NCI-H748 (cell line): ENCODE measurements around the gene TMEM204.

Source experiments
- DNase-seq: peaks from one replicate; lab custom pipeline; 2025; ENCODE audit not compliant: unreplicated experiment; lab: John Stamatoyannopoulos, UW

The TMEM204 gene

DNA sequence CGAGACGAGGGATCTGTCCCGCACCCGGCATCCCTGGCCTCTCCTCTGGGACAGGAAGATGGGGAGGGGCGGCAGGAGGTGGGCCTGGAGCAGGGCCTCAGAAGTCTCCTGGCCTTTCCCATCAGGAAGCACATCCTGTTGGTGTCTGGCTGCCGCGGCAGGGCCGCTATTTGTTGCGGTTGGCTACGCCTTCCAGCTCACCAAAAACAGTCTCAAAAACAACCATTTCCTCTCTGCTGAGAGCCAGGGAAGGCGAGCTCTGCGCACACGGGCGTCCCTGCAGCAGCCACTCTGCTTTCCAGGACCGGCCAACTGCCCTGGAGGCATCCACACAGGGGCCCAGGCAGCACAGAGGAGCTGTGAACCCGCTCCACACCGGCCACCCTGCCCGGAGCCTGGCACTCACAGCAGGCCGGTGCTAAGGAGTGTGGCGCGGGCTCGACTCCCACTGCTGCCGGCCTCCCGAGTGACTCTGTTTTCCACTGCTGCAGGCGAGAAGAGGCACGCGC is at the start of gene TMEM204:
Gene TMEM204, plus strand, starts transcription at position 224 of the 509 bp plus-strand sequence. CDS start 610 bp downstream, outside the sequence.
- no peak for DNase-seq

DNA sequence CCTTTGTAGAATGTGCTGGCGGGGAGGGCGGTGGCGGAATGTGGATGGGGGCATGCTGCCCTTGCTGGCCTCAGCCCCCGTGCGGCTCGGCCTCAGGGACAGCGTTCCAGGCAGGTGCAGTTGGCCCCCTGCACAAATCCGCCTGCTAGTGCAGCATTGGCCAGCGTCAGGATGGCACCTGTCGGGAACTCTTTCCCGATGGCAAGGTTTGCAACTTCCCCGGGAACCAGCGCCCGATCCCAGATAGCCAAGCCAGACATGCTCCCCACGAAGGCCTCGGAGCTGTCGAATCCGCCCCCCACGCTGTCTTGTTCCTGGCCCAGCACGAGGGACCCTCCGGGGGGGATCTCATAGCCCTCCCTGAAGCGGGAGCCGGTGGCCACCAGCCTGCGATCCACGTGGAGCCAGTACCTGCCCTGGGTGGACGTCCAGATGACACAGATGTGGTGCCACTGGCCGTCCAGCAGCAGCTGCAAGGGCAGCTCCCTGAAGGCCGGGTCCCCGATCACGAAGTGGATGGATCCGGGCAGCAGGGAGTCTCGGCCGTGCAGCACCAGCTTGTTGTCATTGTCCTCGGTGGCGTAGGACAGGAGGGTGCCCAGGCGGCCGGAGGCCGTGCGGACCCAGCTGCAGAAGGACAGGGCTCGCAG is 47.5 kb upstream of the TMEM204 start:
- no peak for DNase-seq

DNA sequence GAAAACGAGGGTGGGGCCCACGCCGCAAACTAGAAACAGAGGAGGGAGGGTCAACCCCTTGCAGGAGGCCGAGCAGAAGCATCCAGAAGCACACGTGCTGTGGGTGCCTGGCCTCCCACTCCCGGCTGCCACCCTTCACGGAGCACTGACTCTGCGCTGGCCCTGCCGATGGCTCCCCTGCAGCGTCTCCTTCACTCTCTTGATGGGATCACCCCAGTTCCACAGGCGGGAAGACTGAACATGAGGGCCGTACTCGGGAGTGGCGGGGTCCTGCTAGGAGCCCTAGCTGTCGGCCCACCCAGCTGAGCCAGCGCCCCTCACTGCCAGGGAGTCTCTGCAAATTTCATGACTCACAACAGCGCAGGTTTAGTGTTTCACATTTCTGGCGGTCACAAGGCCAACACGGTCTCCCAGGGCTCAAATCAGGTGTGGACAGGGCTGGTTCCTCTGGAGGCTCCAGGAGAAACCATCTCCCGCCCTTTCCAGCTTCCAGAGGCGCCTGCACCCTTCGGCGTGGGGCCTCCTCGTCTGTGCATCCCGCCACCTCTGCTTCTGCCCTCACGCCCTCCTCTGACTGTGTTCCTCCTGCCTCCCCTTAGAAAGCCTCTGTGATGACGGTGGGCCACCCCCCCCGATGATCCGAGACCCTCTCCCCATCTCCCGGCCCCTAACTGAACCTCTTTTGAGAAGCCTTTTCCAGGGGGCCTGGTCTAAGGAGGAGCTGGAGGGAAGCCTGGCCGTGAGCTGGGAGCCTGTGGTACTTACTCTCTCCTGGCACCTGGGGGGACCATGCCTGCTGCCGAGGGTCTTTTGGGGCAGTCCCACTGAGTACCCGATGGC is 46.7 kb upstream of the TMEM204 start:
- DNase-seq, result no peak

GRCh38 chr16:1487395-1488053 is 45.9 kb upstream of the TMEM204 start:
- DNase-seq, result no peak

- DNase-seq, result no peak
These were observed 45.3 kb upstream of the TMEM204 start for GRCh38 chr16:1488054-1488601.

- DNase-seq, result no peak
These were observed 44.8 kb upstream of the TMEM204 start, which contains the start of gene PTX4 for GRCh38 chr16:1488619-1489018. Gene PTX4 (minus strand): TSS chr16:1488944. CDS start chr16:1488909, 35 bp downstream.

DNA sequence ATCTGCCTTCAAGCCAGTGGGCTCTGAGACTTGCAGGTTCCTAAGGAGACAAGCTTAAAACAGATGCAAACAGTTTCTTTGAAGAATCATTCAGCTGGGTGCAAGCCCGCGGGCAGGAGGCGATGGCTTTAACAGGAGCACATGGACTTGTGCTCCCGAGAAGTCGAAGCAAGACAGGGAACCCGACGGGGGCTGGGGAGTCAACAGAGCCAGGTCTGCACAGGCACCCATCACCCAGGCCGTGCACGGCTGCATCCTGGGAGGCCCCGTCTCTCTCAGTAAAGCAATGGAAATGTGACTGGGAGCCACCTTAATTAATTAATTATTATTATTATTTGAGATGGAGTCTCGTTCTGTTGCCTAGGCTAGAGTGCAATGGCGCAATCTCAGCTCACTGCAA is 44.4 kb upstream of the TMEM204 start:
- DNase-seq, result no peak

DNA sequence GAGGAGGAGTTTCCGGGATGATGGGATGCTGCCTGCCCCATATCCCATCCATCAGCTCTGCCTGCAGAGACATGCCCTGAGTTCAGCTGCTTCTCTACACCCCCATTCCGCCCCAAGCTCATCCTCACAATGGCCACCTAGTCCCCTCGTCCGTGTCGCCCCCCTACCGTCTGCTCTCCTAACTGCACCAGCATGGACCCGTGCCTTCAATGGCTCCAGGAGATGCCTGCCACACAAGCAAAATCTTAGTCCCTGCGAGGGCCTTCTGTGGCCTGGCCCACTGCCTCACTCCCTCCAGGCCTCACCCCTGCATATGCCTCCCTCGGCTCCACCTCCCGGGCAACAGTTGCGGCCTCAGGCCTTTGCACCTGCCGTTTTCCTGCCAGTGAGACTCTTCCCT is 42.1 kb upstream of the TMEM204 start:
- no peak for DNase-seq

DNA sequence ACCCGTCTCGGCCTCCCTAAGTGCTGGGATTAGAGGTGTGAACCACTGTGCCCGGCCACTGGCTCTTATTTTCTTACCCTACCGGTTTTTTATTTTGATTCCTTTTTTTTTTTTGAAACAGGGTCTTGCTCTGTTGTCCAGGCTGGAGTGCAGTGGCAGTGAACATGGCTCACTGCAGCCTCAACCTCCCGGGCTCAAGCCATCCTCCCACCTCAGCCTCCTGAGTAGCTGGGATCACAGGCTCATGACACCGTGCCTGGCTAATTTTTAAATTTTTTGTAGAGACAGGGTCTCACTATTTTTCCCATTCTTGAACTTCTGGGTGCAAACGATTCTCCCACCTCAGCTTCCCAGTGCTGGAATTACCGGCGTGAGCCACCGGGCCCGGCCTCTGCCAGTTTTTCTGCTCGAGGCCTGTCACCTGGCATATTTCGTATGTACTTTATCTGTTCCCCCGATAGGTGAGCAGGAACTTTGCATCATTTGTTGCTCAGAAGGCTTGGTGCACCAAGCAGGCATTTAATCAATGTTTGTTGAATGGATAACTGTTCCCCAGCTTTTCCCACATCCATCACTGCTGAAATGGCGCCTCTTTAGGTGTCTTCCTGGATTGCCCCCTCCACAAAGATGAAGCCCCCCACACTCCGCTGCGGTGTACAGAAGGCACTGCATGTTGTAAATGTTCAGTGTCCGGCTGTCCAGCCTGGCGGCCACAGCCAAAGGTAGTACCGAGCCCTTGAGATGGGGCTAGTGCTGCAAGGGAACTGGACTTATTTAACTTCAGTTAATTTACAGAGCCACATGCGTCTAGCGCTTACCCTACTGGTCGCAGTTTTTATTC is 41.2 kb upstream of the TMEM204 start:
- no peak for DNase-seq

DNA sequence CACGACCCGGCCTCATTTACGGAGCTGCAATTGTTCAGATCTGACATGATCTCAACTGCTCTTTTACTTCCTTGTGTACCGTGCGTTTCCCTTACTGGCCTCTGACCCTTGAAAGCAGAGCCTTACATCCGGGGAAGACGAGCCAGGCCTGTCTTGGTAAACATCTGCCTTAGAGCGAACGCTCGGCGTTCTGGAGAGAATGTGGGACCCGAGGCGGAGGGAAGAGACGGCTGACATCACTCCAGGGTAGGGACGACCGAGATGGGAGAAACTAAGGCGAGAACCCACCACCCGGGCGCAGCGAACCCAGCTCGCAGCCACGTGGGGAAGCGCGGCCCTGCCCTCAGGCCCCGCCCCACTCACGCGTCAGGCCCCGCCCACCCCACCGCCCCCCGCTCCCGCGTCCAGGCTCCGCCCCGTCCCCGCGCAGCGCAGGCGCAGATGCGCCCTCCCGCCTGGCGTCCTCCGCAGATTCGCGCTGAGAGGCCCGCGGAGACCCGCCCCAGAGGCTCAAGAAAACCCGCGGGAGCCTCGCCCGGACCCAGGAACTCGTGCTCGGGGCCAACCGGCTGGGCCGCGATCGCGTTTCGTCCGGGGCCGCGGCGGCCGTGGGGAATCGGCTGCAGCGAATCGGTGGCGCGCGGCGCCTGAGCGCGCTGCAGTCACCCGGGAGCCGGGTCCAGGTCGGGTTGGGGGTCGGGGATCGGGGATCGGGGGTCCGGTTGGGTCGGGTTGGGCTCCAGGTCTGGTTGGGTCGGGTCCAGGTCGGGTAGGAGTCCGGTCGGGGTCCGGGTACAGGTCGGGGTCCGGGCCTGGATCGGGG is 40.3 kb upstream of the TMEM204 start, which contains the start of gene TELO2:
Gene TELO2, plus strand, starts transcription at position 438 of the 823 bp plus-strand sequence. CDS start 922 bp downstream, outside the sequence.
- DNase-seq, result peak; percentile 74

- peak; percentile 29 for DNase-seq
These were observed 39.7 kb upstream of the TMEM204 start for GRCh38 chr16:1493746-1494094.

DNA sequence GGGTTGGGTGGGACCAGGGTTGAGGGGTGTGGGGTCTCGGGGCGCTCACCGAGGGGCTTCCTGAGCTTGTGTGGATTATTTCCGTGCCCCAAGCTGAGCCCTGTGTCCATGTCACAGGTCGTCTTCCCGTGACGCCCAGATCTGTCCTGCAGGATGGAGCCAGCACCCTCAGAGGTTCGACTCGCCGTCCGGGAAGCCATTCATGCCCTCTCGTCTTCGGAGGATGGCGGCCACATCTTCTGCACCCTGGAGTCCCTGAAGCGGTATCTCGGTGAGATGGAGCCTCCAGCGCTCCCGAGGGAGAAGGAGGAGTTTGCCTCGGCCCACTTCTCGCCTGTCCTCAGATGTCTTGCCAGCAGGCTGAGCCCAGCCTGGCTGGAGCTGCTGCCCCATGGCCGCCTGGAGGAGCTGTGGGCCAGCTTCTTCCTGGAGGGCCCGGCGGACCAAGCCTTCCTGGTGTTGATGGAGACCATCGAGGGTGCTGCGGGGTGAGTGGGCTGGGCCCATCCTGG is 39.3 kb upstream of the TMEM204 start:
- peak; percentile 13 for DNase-seq

DNA sequence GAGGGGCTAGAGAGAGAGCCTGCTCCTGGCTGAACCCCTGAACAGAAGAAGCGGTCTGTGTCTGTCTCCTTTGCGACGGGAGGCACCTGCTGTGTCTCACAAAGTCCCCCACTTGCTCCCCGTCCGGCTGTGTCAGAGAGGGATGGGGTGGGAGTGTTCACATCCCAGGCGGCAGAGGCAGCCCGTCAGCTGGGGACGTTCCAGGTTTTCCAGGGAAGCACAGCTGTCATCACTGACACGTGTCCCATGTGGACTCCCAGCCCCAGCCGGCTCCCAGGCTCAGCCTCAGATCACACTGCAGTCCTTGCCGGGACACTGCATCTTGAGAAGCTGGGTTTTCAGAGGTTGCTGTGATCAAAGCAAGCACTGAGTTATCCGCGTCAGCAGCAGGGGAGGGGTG is 38.8 kb upstream of the TMEM204 start:
- no peak for DNase-seq

- no peak for DNase-seq
These were observed 38.1 kb upstream of the TMEM204 start for GRCh38 chr16:1495211-1495888.

GRCh38 chr16:1495889-1496262 is 37.6 kb upstream of the TMEM204 start:
- no peak for DNase-seq

- no peak for DNase-seq
These were observed 37.0 kb upstream of the TMEM204 start for GRCh38 chr16:1496464-1496863.

- no peak for DNase-seq
These were observed 36.4 kb upstream of the TMEM204 start for GRCh38 chr16:1497014-1497598.

- no peak for DNase-seq
These were observed 34.4 kb upstream of the TMEM204 start for GRCh38 chr16:1498899-1499676.
